Upper lobe of left lung (tissue), 6 donors: ENCODE measurements around the gene NR5A1. TPM values are rescaled to one million over a fixed set of nuclear protein-coding genes. Genes with fewer than 3 reads are reported as not detected.

Experiments
- ATAC-seq, 2 donors: fragments of 200-7000 bp; cut with Tn5 transposase; one replicate each; pipeline ENCODE4 v1.9.1; 2022; ENCODE audit warnings: mild to moderate bottlenecking in 2 of 2, moderate library complexity in 2 of 2; ENCODE audit not compliant: low FRiP score in 2 of 2
- DNase-seq, 2 donors: peaks; one replicate each; pipeline ENCODE4 v3.0.0-alpha.2; 2019 to 2020
- H3K27ac ChIP-seq, 4 donors: fragments of 200-600 bp; sonication (generic); one replicate each; pipeline ENCODE4 v1.5.1; 2016 to 2019
- H3K27me3 ChIP-seq, 4 donors: fragments of 200-600 bp; sonication (generic); one replicate each; pipeline ENCODE4 v1.5.1; 2017 to 2019
- H3K36me3 ChIP-seq, 4 donors: fragments of 200-600 bp; sonication (generic); one replicate each; pipeline ENCODE4 v1.5.1; 2016 to 2019
- H3K4me1 ChIP-seq, 4 donors: fragments of 200-600 bp; sonication (generic); one replicate each; pipeline ENCODE4 v1.5.1; 2018 to 2019
- H3K4me3 ChIP-seq, 4 donors: fragments of 200-600 bp; sonication (generic); one replicate each; pipeline ENCODE4 v1.5.1; 2017 to 2019; ENCODE audit warnings: mild to moderate bottlenecking in 2 of 4, moderate library complexity in 1 of 4
- H3K9me3 ChIP-seq, 4 donors: fragments of 200-600 bp; sonication (generic); one replicate each; pipeline ENCODE4 v1.5.1; 2018 to 2019
- EP300 ChIP-seq, 4 donors: sonication (generic); formaldehyde crosslinking; IDR thresholded peaks; one replicate each; pipeline ENCODE4 v1.5.1; 2017; ENCODE audit warnings: antibody characterized with exemption in 4 of 4, control low read depth in 2 of 4
- POLR2A ChIP-seq, 4 donors: fragments of 450-650 bp; IDR thresholded peaks; one replicate each; pipeline ENCODE4 v1.5.1; 2016 to 2017; ENCODE audit warnings: antibody characterized with exemption in 4 of 4, mild to moderate bottlenecking in 2 of 4
- POLR2AphosphoS5 ChIP-seq, 2 donors: sonication (generic); formaldehyde crosslinking; IDR thresholded peaks; one replicate each; pipeline ENCODE4 v1.5.1; 2017; ENCODE audit warnings: antibody characterized with exemption in 2 of 2
- WGBS, 2 donors: methylation state at CpG; one replicate each; pipeline ENCODE4 v1.1.5; 2017 to 2018; 5-methylcytosine and 5-hydroxymethylcytosine counted together
- total RNA-seq, 6 donors: library from RNA; depleted of rRNA in 4 of 6; stranded (reverse); fragments of >200 nt in 4 of 6; gene quantifications; one replicate each; pipeline versions ENCODE4 v1.1.0 to v1.2.1, GENCODE V29; 2016 to 2021
- TF ChIP-seq, protein P1 (sequence below), 6 experiments: fragments of 450-650 bp in 4 of 6; fragments of 200-600 bp in 2 of 6; sonication (generic) in 2 of 6; IDR thresholded peaks; one replicate each; pipeline ENCODE4 v1.5.1; 2016 to 2019; ENCODE audit warnings: antibody characterized with exemption in 6 of 6
- donor health status: DM: no; HTN: no; CAD: no; lungs with moderate emphysema.
- donor health status: DM: no; HTN: yes; CAD: no; lungs with severe emphysema.

NR5A1 gene
- total RNA-seq, 6 donors from 2014 or later: 0.30 to 0.49 TPM; not detected in 4

- H3K4me1 ChIP-seq: no peaks in the 10 kb centered on the region
- H3K9me3 ChIP-seq: no peaks in the 10 kb centered on the region
- WGBS, 2 donors: 89% methylated on average over 8 to 18 of the region's 18 CpGs
- TF ChIP-seq POLR2AphosphoS5 (IDR thresholded peaks at IDR 0.05) (no peak), POLR2A (IDR thresholded peaks at IDR 0.05) (no peak), EP300 (IDR thresholded peaks at IDR 0.05) (no peak)
- TF ChIP-seq, protein P1, sequence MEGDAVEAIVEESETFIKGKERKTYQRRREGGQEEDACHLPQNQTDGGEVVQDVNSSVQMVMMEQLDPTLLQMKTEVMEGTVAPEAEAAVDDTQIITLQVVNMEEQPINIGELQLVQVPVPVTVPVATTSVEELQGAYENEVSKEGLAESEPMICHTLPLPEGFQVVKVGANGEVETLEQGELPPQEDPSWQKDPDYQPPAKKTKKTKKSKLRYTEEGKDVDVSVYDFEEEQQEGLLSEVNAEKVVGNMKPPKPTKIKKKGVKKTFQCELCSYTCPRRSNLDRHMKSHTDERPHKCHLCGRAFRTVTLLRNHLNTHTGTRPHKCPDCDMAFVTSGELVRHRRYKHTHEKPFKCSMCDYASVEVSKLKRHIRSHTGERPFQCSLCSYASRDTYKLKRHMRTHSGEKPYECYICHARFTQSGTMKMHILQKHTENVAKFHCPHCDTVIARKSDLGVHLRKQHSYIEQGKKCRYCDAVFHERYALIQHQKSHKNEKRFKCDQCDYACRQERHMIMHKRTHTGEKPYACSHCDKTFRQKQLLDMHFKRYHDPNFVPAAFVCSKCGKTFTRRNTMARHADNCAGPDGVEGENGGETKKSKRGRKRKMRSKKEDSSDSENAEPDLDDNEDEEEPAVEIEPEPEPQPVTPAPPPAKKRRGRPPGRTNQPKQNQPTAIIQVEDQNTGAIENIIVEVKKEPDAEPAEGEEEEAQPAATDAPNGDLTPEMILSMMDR (IDR thresholded peaks at IDR 0.05): no peak
- DNase-seq (no peak), ATAC-seq (no peak)
- H3K27ac ChIP-seq: no peak overlapping the region
- no peak overlapping the region for H3K4me3 ChIP-seq
- H3K27me3 ChIP-seq: no peaks in the 10 kb centered on the region
- no peaks in the 10 kb centered on the region for H3K36me3 ChIP-seq
These were observed 13.3 kb downstream of the NR5A1 start for GRCh38 chr9:124493794-124494479.

DNA sequence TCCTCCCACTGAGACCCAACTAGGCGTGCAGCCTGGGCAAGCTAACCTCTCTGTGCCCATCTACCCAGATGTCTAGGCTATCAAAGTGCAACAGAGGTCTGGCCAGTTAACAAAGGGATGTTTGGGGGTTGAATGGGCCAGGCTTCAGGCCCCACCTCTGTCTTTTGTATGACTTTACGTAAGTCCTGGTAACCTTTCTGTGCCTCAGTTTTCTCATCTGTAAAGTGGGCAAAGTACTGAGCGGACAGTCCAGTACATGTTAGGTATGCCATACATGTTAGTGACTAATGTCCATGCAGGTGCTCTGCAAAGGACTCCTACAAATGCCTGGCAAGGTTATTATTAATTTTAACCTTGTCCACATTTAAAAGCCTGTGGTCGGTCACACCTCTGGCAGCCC is 14.0 kb downstream of the NR5A1 start:
- no peaks in the 10 kb centered on the region for H3K27me3 ChIP-seq
- DNase-seq: no peak
- H3K36me3 ChIP-seq: no peaks in the 10 kb centered on the region
- no peak overlapping the region for H3K4me3 ChIP-seq
- no peak overlapping the region for H3K27ac ChIP-seq
- no peak for ATAC-seq
- no peak for TF ChIP-seq EP300 (IDR thresholded peaks at IDR 0.05)
- TF ChIP-seq, protein P1 (IDR thresholded peaks at IDR 0.05): no peak
- no peak for TF ChIP-seq POLR2A (IDR thresholded peaks at IDR 0.05)
- TF ChIP-seq POLR2AphosphoS5 (IDR thresholded peaks at IDR 0.05): no peak
- H3K9me3 ChIP-seq: no peaks in the 10 kb centered on the region
- H3K4me1 ChIP-seq: no peaks in the 10 kb centered on the region
- WGBS, 2 donors: 89 to 90% methylated on average over 3 to 4 of the region's 4 CpGs

DNA sequence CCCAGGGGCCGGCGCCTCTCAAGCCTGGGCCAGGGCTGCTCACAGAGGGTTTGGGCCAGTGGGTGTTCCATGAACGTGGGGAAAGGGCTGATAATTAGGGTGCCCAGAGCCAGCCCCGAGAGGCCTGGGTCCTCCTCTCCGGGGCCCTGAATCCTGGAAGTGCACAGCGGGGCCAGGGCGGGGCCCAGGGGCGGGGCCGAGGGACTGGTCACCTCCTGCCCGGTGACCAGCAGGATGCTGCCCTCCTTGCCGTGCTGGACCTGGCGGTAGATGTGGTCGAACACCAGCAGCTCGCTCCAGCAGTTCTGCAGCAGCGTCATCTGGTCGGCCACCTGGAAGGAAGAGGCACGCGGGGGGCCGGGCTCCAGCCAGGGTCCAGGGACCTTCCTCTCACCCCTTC is 14.4 kb downstream of the NR5A1 start:
- WGBS, 2 donors: 81% methylated on average over 15 of the region's 19 CpGs; no CpG with 5 or more reads in 1 of the 2 donors
- no peak for TF ChIP-seq EP300 (IDR thresholded peaks at IDR 0.05)
- TF ChIP-seq POLR2A (IDR thresholded peaks at IDR 0.05): no peak
- no peak for TF ChIP-seq POLR2AphosphoS5 (IDR thresholded peaks at IDR 0.05)
- TF ChIP-seq, protein P1 (IDR thresholded peaks at IDR 0.05): no peak
- H3K36me3 ChIP-seq: no peaks in the 10 kb centered on the region
- no peak overlapping the region for H3K27ac ChIP-seq
- H3K9me3 ChIP-seq: no peaks in the 10 kb centered on the region
- no peaks in the 10 kb centered on the region for H3K4me1 ChIP-seq
- ATAC-seq: no peak
- no peak overlapping the region for H3K4me3 ChIP-seq
- DNase-seq: no peak
- H3K27me3 ChIP-seq: no peaks in the 10 kb centered on the region

GRCh38 chr9:124491049-124491975 is 15.9 kb downstream of the NR5A1 start:
- H3K9me3 ChIP-seq: no peaks in the 10 kb centered on the region
- peak in 1 of 2 donors; percentile 72 for DNase-seq
- TF ChIP-seq, protein P1 (IDR thresholded peaks at IDR 0.05): no peak
- TF ChIP-seq POLR2A (IDR thresholded peaks at IDR 0.05) (no peak), POLR2AphosphoS5 (IDR thresholded peaks at IDR 0.05) (no peak), EP300 (IDR thresholded peaks at IDR 0.05) (no peak)
- peaks cover 0 to 7% (median 0%) of the 10 kb centered on the region in 4 donors for H3K27me3 ChIP-seq
- no peak overlapping the region for H3K4me3 ChIP-seq
- no peak overlapping the region for H3K27ac ChIP-seq
- no peaks in the 10 kb centered on the region for H3K36me3 ChIP-seq
- ATAC-seq: no peak
- 83 to 88% methylated on average over 12 to 32 of the region's 32 CpGs for WGBS, 2 donors
- H3K4me1 ChIP-seq: no peaks in the 10 kb centered on the region
